PFSK-1 (cell line): ENCODE data around the gene LRATD1.

Experiments used
- POLR2AphosphoS5 ChIP-seq: IDR thresholded peaks from 2 replicates; pipeline ENCODE4 v1.6.1; 2012; ENCODE audit warnings: low read depth, mild to moderate bottlenecking, control low read depth, low read length, moderate library complexity
- REST ChIP-seq, 2 experiments: IDR thresholded peaks; 2 replicates each; pipeline versions ENCODE4 v1.6.1 to v1.8.0; 2011 to 2012; ENCODE audit warnings: low read depth in 2 of 2, low read length in 2 of 2, control low read depth in 1 of 2, inconsistent platforms in 1 of 2, mild to moderate bottlenecking in 1 of 2, moderate library complexity in 1 of 2; ENCODE audit not compliant: insufficient read depth in 1 of 2
- SIN3A ChIP-seq: IDR thresholded peaks from 2 replicates; pipeline ENCODE4 v1.6.1; 2012; ENCODE audit warnings: mild to moderate bottlenecking, low read length, moderate library complexity, borderline replicate concordance; ENCODE audit not compliant: insufficient read depth
- TAF1 ChIP-seq: IDR thresholded peaks from 2 replicates; pipeline ENCODE4 v1.6.1; 2012; ENCODE audit warnings: low read length, control low read depth, borderline replicate concordance; ENCODE audit not compliant: insufficient read depth

GRCh38 chr2:14678761-14679160 lies 46.2 kb downstream of the LRATD1 start:
- TF ChIP-seq POLR2AphosphoS5 (no peak), SIN3A (no peak), TAF1 (no peak), REST (IDR thresholded peaks at IDR 0.05; ENCODE audit: insufficient read depth in 1 of 2, low read depth in 2 of 2, low read length in 2 of 2) (no peak)
